H9 (cell line): Measurements from ENCODE around the gene ITGBL1. TPM values are rescaled to one million over a fixed set of nuclear protein-coding genes. Genes with fewer than 3 reads are reported as not detected.

ENCODE experiments used
- DNase-seq: peaks from one replicate; pipeline ENCODE4 v3.0.0-alpha.2; 2017
- H2AFZ ChIP-seq: one replicate; pipeline ENCODE4 v1.6.1; 2013; ENCODE audit warnings: mild to moderate bottlenecking, low read length, control low read depth, moderate library complexity
- H2AK5ac ChIP-seq: 2 replicates; pipeline ENCODE4 v1.6.1; 2013; ENCODE audit warnings: low read length, control low read depth, mixed read lengths; ENCODE audit not compliant: insufficient read length
- H2BK120ac ChIP-seq: one replicate; pipeline ENCODE4 v1.6.1; 2013; ENCODE audit warnings: low read depth, mild to moderate bottlenecking, low read length, control low read depth, inconsistent platforms; ENCODE audit not compliant: poor library complexity, severe bottlenecking
- H2BK12ac ChIP-seq: 2 replicates; pipeline ENCODE4 v1.6.1; 2013; ENCODE audit warnings: low read length, control low read depth, mixed read lengths, low read depth; ENCODE audit not compliant: insufficient read length
- H2BK15ac ChIP-seq: 2 replicates; pipeline ENCODE4 v1.6.1; 2013; ENCODE audit warnings: low read depth, low read length, control low read depth
- H2BK20ac ChIP-seq: one replicate; pipeline ENCODE4 v1.6.1; 2013; ENCODE audit warnings: low read depth, mild to moderate bottlenecking, low read length, control low read depth, inconsistent platforms; ENCODE audit not compliant: poor library complexity, severe bottlenecking
- H2BK5ac ChIP-seq: 2 replicates; pipeline ENCODE4 v1.6.1; 2013; ENCODE audit warnings: low read length, control low read depth, mixed read lengths; ENCODE audit not compliant: insufficient read length
- H3K14ac ChIP-seq: 2 replicates; pipeline ENCODE4 v1.6.1; 2013; ENCODE audit warnings: low read length, control low read depth; ENCODE audit not compliant: insufficient read depth
- H3K18ac ChIP-seq: 2 replicates; pipeline ENCODE4 v1.6.1; 2013; ENCODE audit warnings: low read depth, mild to moderate bottlenecking, mixed read lengths, low read length, control low read depth; ENCODE audit not compliant: insufficient read length
- H3K23ac ChIP-seq: 2 replicates; pipeline ENCODE4 v1.6.1; 2013; ENCODE audit warnings: low read length, control low read depth, mixed read lengths, low read depth; ENCODE audit not compliant: insufficient read length
- H3K23me2 ChIP-seq: 2 replicates; pipeline ENCODE4 v1.6.1; 2013; ENCODE audit warnings: low read depth, mild to moderate bottlenecking, mixed read lengths, low read length, control low read depth; ENCODE audit not compliant: insufficient read length, poor library complexity, severe bottlenecking
- H3K27ac ChIP-seq: 2 replicates; pipeline ENCODE4 v1.5.1; 2013; ENCODE audit warnings: low read length, control low read depth, mixed read lengths, low read depth; ENCODE audit not compliant: insufficient read length
- H3K27me3 ChIP-seq: 2 replicates; pipeline ENCODE4 v1.6.1; 2013; ENCODE audit warnings: low read length, control low read depth, inconsistent platforms; ENCODE audit not compliant: insufficient read depth
- H3K4ac ChIP-seq: 2 replicates; pipeline ENCODE4 v1.6.1; 2013; ENCODE audit warnings: low read depth, mild to moderate bottlenecking, control low read depth, inconsistent platforms, low read length, moderate library complexity
- H3K4me1 ChIP-seq: 2 replicates; pipeline ENCODE4 v1.6.1; 2013; ENCODE audit warnings: low read length, control low read depth, inconsistent platforms; ENCODE audit not compliant: insufficient read depth
- H3K4me2 ChIP-seq: 2 replicates; pipeline ENCODE4 v1.6.1; 2013; ENCODE audit warnings: low read length, control low read depth, mixed read lengths; ENCODE audit not compliant: insufficient read length, insufficient read depth
- H3K56ac ChIP-seq: 2 replicates; pipeline ENCODE4 v1.6.1; 2013; ENCODE audit warnings: low read depth, mild to moderate bottlenecking, mixed read lengths, low read length, control low read depth; ENCODE audit not compliant: insufficient read length
- H3K79me1 ChIP-seq: 2 replicates; pipeline ENCODE4 v1.6.1; 2013; ENCODE audit warnings: low read depth, mild to moderate bottlenecking, moderate library complexity, low read length, control low read depth, inconsistent platforms; ENCODE audit not compliant: insufficient read depth, poor library complexity, severe bottlenecking
- H3K79me2 ChIP-seq: 2 replicates; pipeline ENCODE4 v1.6.1; 2013; ENCODE audit warnings: low read length, control low read depth, inconsistent platforms; ENCODE audit not compliant: insufficient read depth
- H3K9ac ChIP-seq: 2 replicates; pipeline ENCODE4 v1.6.1; 2013; ENCODE audit warnings: low read length, control low read depth, mixed read lengths; ENCODE audit not compliant: insufficient read length; ENCODE audit errors: extremely low read depth
- H3K9me3 ChIP-seq: one replicate; pipeline ENCODE4 v1.6.1; 2013; ENCODE audit warnings: low read depth, low read length, inconsistent platforms; ENCODE audit not compliant: control insufficient read depth
- H3T11ph ChIP-seq: one replicate; pipeline ENCODE4 v1.6.1; 2013; ENCODE audit warnings: mild to moderate bottlenecking, low read length, control low read depth, inconsistent platforms
- H4K20me1 ChIP-seq: one replicate; pipeline ENCODE4 v1.6.1; 2013; ENCODE audit not compliant: control insufficient read depth, insufficient read length, insufficient read depth
- H4K5ac ChIP-seq: 2 replicates; pipeline ENCODE4 v1.6.1; 2013; ENCODE audit warnings: low read depth, mild to moderate bottlenecking, mixed read lengths, low read length, control low read depth; ENCODE audit not compliant: insufficient read length
- H4K8ac ChIP-seq: replicated peaks from 2 replicates; pipeline ENCODE4 v1.6.1; 2013; ENCODE audit warnings: low read length, control low read depth, mixed read lengths, low read depth; ENCODE audit not compliant: insufficient read length
- H4K91ac ChIP-seq: 2 replicates; pipeline ENCODE4 v1.6.1; 2013; ENCODE audit warnings: low read depth, mild to moderate bottlenecking, moderate library complexity, mixed read lengths, low read length, control low read depth; ENCODE audit not compliant: insufficient read length
- H3K27ac Mint-ChIP-seq, 3 experiments: 2 replicates in 2 of 3; 3 replicates in 1 of 3; pipeline ENCODE4 v1.8.0; 2020 to 2021; ENCODE audit warnings: mixed read lengths in 3 of 3, mild to moderate bottlenecking in 1 of 3, moderate library complexity in 1 of 3
- H3K27me3 Mint-ChIP-seq: 2 replicates; pipeline ENCODE4 v1.8.0; 2021; ENCODE audit warnings: low read depth, mild to moderate bottlenecking, moderate library complexity, mixed read lengths
- H3K36me3 Mint-ChIP-seq, 3 experiments: 2 replicates in 2 of 3; 3 replicates in 1 of 3; pipeline ENCODE4 v1.8.0; 2020 to 2021; ENCODE audit warnings: low read depth in 3 of 3, mixed read lengths in 3 of 3; ENCODE audit not compliant: insufficient read depth in 1 of 3
- H3K4me1 Mint-ChIP-seq, 2 experiments: 2 replicates each; pipeline ENCODE4 v1.8.0; 2020; ENCODE audit warnings: mixed read lengths in 2 of 2
- H3K4me3 Mint-ChIP-seq, 2 experiments: 2 replicates in 1 of 2; 3 replicates in 1 of 2; pipeline ENCODE4 v1.8.0; 2020 to 2021; ENCODE audit warnings: mild to moderate bottlenecking in 2 of 2, mixed read lengths in 2 of 2, moderate library complexity in 1 of 2
- H3K9me3 Mint-ChIP-seq, 2 experiments: 2 replicates in 1 of 2; 3 replicates in 1 of 2; pipeline ENCODE4 v1.8.0; 2020; ENCODE audit warnings: mild to moderate bottlenecking in 2 of 2, mixed read lengths in 2 of 2, moderate library complexity in 1 of 2
- CTCF ChIP-seq: fragments of 200-600 bp; sonication (generic); conservative IDR thresholded peaks from 3 replicates; pipeline ENCODE4 v1.8.0; 2021; ENCODE audit warnings: antibody characterized with exemption, mild to moderate bottlenecking
- WGBS: extraction: QIAGEN DNeasy Blood & Tissue Kit; methylation state at CpG from one replicate; pipeline ENCODE4 v1.1.7; 2013; ENCODE audit warnings: missing lambda C conversion rate, low lambda C conversion rate, mixed read lengths; ENCODE audit not compliant: insufficient read length; ENCODE audit errors: extremely low coverage; 5-methylcytosine and 5-hydroxymethylcytosine counted together
- total RNA-seq: library from RNA; stranded (reverse); gene quantifications from 2 replicates; pipeline ENCODE4 v1.2.1, GENCODE V29; 2021

Gene ITGBL1
- total RNA-seq, 1 experiment from 2014 or later: not detected

DNA sequence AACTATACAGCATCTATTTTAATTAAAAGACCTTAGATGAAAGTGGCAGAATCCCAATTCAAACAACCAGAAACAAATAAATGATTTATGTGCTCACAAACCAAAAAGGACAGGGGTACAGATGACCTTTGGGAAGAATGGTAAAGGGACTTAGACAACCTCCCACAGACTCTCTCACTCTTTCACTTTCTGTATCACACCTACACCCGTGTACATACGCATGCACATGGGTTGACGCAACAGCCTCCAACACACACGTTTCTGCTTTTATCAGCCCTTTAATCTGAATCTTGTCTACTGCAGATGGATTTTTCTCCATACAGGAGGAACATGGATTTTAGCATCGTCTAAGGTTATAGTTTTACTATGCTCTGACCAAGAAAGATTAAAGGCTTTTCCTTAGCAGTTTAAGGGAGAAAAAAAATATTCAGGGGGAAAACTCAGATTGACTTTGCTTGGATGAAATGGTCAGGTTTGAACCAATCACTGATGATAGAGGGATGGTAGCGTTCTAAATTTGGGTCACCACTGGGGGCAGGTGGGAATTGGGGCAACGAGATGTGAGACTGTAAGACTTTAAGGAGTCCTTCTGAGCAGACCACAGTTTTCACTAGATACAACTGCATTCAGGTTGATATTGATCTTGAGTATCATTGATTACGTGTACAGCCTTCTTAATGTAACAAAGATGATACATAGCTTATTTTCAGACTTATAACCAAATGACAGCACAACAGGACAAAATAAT is 166.1 kb downstream of the ITGBL1 start:
- Histone ChIP-seq H3K9me3 (no peaks in the 10 kb centered on the region), H3K79me1 (no peaks in the 10 kb centered on the region), H3K18ac (no peak overlapping the region), H3K56ac (no peak overlapping the region), H3K27me3 (no peaks in the 10 kb centered on the region), H2BK15ac (no peak overlapping the region), H4K8ac (no peak overlapping the region), H2BK20ac (no peak overlapping the region), H3T11ph (no peak overlapping the region), H3K9ac (no peak overlapping the region), H3K23ac (no peak overlapping the region), H3K4ac (no peak overlapping the region), H2BK12ac (no peak overlapping the region), H3K4me2 (no peak overlapping the region), H2AK5ac (no peak overlapping the region), H4K20me1 (no peaks in the 10 kb centered on the region), H2BK120ac (no peak overlapping the region), H2AFZ (no peak overlapping the region), H4K91ac (no peak overlapping the region), H3K4me1 (no peaks in the 10 kb centered on the region), H3K23me2 (no peaks in the 10 kb centered on the region), H2BK5ac (no peak overlapping the region), H3K79me2 (no peaks in the 10 kb centered on the region), H3K27ac (no peak overlapping the region), H3K14ac (no peak overlapping the region), H4K5ac (no peak overlapping the region)
- Mint-ChIP-seq H3K27me3 (peaks cover 1% of the 10 kb centered on the region; the same call in 1 of the 2 replicates), H3K27ac (no peak overlapping the region; a peak in 1 of 7 replicates), H3K4me1 (peaks cover 4 to 8% of the 10 kb centered on the region in 2 experiments; a peak in 3 of 4 replicates), H3K36me3 (no peaks in the 10 kb centered on the region), H3K9me3 (no peaks in the 10 kb centered on the region), H3K4me3 (no peak overlapping the region)
- no peak for DNase-seq
- WGBS: no CpG with 5 or more reads among the region's 8 CpGs
- no peak for TF ChIP-seq CTCF
